K562 (cell line): ENCODE measurements around the gene PHF21A. TPM values are rescaled to one million over a fixed set of nuclear protein-coding genes. Genes with fewer than 3 reads are reported as not detected.

Source experiments
- ATAC-seq: fragments of 200-7000 bp; cut with Tn5 transposase; 3 replicates; pipeline ENCODE4 v1.9.1; 2020; ENCODE audit warnings: moderate library complexity
- BruUV-seq: library from RNA; stranded (reverse); fragments of 400-500 nt; replicated peaks from 2 replicates; lab custom pipeline; 2021; lab: Mats Ljungman, UMichigan
- CTCF ChIA-PET: fragments of 300-600 bp; formaldehyde crosslinking; extraction: SDS; loops from one replicate; lab custom pipeline; 2021; ENCODE audit warnings: low intra/inter-chr PET ratio; lab: Yijun Ruan, JAX
- POLR2A ChIA-PET: fragments of 300-600, 350-650 bp; sonication (Branson Sonifier 250); formaldehyde crosslinking; extraction: SDS; loops from one replicate; lab custom pipeline; 2021; ENCODE audit warnings: antibody characterized with exemption, inconsistent platforms; lab: Yijun Ruan, JAX
- DNase-seq, 4 experiments: peaks; one replicate each; pipeline versions ENCODE4 v3.0.0 to v3.0.0-alpha.2; 2011 to 2018; ENCODE audit warnings: low spot score in 3 of 4, mixed read lengths in 3 of 4; ENCODE audit errors: extremely low read depth in 1 of 4
- FAIRE-seq: peaks from 2 replicates; lab custom pipeline; 2011; peaks lifted over from hg19 to GRCh38; lab: Jason Lieb, UNC
- H2AFZ ChIP-seq: 2 replicates; pipeline ENCODE4 v1.6.0; 2011; ENCODE audit warnings: low read depth, low read length, control low read depth, inconsistent platforms
- H3K27ac ChIP-seq: fragments of 200-600 bp; 3 replicates; pipeline ENCODE4 v1.8.0; 2011; ENCODE audit warnings: low read depth, mild to moderate bottlenecking, control low read depth, inconsistent platforms, low read length, moderate library complexity, mixed read lengths; ENCODE audit errors: extremely low read depth
- H3K27me3 ChIP-seq, 2 experiments: fragments of 300-600 bp in 1 of 2; 2 replicates in 1 of 2; 3 replicates in 1 of 2; pipeline versions ENCODE4 v1.6.0 to v1.8.0; 2011; ENCODE audit warnings: inconsistent platforms in 2 of 2, low read length in 2 of 2, mild to moderate bottlenecking in 1 of 2, mixed read lengths in 1 of 2, moderate library complexity in 1 of 2; ENCODE audit not compliant: control insufficient read depth in 2 of 2, insufficient read depth in 2 of 2
- H3K36me3 ChIP-seq: fragments of 300-600 bp; 3 replicates; pipeline ENCODE4 v1.8.0; 2011; ENCODE audit warnings: mild to moderate bottlenecking, low read length, inconsistent platforms; ENCODE audit not compliant: control insufficient read depth, insufficient read depth
- H3K4me1 ChIP-seq, 2 experiments: fragments of 200-600 bp in 1 of 2; replicated peaks in 1 of 2; 2 replicates in 1 of 2; 3 replicates in 1 of 2; pipeline versions ENCODE4 v1.5.1 to v1.8.0; 2011; ENCODE audit warnings: inconsistent platforms in 2 of 2, low read length in 2 of 2, mild to moderate bottlenecking in 1 of 2, mixed read lengths in 1 of 2, moderate library complexity in 1 of 2; ENCODE audit not compliant: control insufficient read depth in 2 of 2, insufficient read depth in 2 of 2
- H3K4me2 ChIP-seq: 2 replicates; pipeline ENCODE4 v1.6.1; 2011; ENCODE audit warnings: low read length, control low read depth, inconsistent platforms, mixed read lengths; ENCODE audit not compliant: insufficient read depth
- H3K4me3 ChIP-seq: fragments of 200-600 bp; sonication (generic), shearing (Covaris generic); 2 replicates; pipeline ENCODE4 v1.5.1; 2016; ENCODE audit warnings: control low read depth, inconsistent platforms
- H3K79me2 ChIP-seq: fragments of 200-600 bp; 3 replicates; pipeline ENCODE4 v1.8.0; 2011; ENCODE audit warnings: low read length, inconsistent platforms; ENCODE audit not compliant: control insufficient read depth, insufficient read depth
- H3K9ac ChIP-seq, 2 experiments: 2 replicates each; pipeline versions ENCODE4 v1.6.0 to v1.6.1; 2011; ENCODE audit warnings: low read depth in 2 of 2, low read length in 2 of 2, control low read depth in 1 of 2, inconsistent platforms in 1 of 2, mild to moderate bottlenecking in 1 of 2, mixed read lengths in 1 of 2; ENCODE audit not compliant: insufficient read depth in 1 of 2
- H3K9me1 ChIP-seq: one replicate; pipeline ENCODE4 v1.6.0; 2011; ENCODE audit warnings: inconsistent platforms, mild to moderate bottlenecking, low read length, moderate library complexity; ENCODE audit not compliant: control insufficient read depth, insufficient read depth
- H3K9me3 ChIP-seq: replicated peaks from 2 replicates; pipeline ENCODE4 v1.5.1; 2011; ENCODE audit warnings: low read depth, low read length, inconsistent platforms; ENCODE audit not compliant: control insufficient read depth, insufficient read depth
- H4K20me1 ChIP-seq: replicated peaks from 2 replicates; pipeline ENCODE4 v1.6.1; 2011; ENCODE audit warnings: low read length, inconsistent platforms, mixed read lengths; ENCODE audit not compliant: control insufficient read depth, insufficient read depth
- BRF1 ChIP-seq: IDR thresholded peaks from 3 replicates; pipeline ENCODE4 v1.6.1; 2011; ENCODE audit warnings: borderline replicate concordance, mild to moderate bottlenecking; ENCODE audit not compliant: insufficient read length; ENCODE audit errors: extremely low read depth
- CBX8 ChIP-seq: fragments of 200-600 bp; sonication (generic); IDR thresholded peaks from 2 replicates; pipeline ENCODE4 v1.6.1; 2012; ENCODE audit warnings: borderline replicate concordance, mixed run types, low read depth, mild to moderate bottlenecking, moderate library complexity, mixed read lengths, low read length, control low read depth, inconsistent platforms; ENCODE audit not compliant: poor library complexity, severe bottlenecking; ENCODE audit errors: extremely low read depth
- CEBPB ChIP-seq: fragments of 450-650 bp; IDR thresholded peaks from 2 replicates; pipeline ENCODE4 v1.6.1; 2016; ENCODE audit warnings: missing genetic modification characterization, missing compliant biosample characterization
- EP300 ChIP-seq: IDR thresholded peaks from 2 replicates; pipeline ENCODE4 v1.6.1; 2012; ENCODE audit warnings: low read length, improper control_type of control experiment
- FOXJ3 ChIP-seq: sonication (generic); formaldehyde crosslinking; IDR thresholded peaks from 2 replicates; pipeline ENCODE4 v1.4.0; 2020; ENCODE audit warnings: mild to moderate bottlenecking, missing genetic modification reagents
- KLF10 ChIP-seq: fragments of 250-450 bp; sonication (Bioruptor Pico); IDR thresholded peaks from 2 replicates; pipeline ENCODE4 v1.6.1; 2021; ENCODE audit warnings: matching md5 sums
- MAFG ChIP-seq: fragments of 450-650 bp; conservative IDR thresholded peaks from 2 replicates; pipeline ENCODE4 v1.6.1; 2016; ENCODE audit warnings: missing genetic modification characterization, missing compliant biosample characterization
- NR2F6 ChIP-seq: fragments of 450-650 bp; formaldehyde crosslinking; IDR thresholded peaks from 2 replicates; pipeline ENCODE4 v1.4.0; 2020; ENCODE audit warnings: mild to moderate bottlenecking
- PHTF2 ChIP-seq: fragments of 250-450 bp; sonication (Bioruptor Pico); IDR thresholded peaks from 2 replicates; pipeline ENCODE4 v1.5.0; 2021; ENCODE audit warnings: mild to moderate bottlenecking
- SFPQ ChIP-seq: fragments of 200-400 bp; formaldehyde crosslinking; IDR thresholded peaks from 2 replicates; pipeline ENCODE4 v1.6.1; 2017; ENCODE audit warnings: mild to moderate bottlenecking, low read depth, low read length, moderate library complexity
- STAG1 ChIP-seq: sonication (generic); formaldehyde crosslinking; IDR thresholded peaks from 2 replicates; pipeline ENCODE4 v1.5.0; 2020; ENCODE audit warnings: missing genetic modification reagents, borderline replicate concordance
- WGBS: fragments of 100-300 bp; shearing (Covaris generic); methylation state at CpG from one replicate; pipeline ENCODE4 v1.1.6; 2016; ENCODE audit warnings: low coverage, mixed read lengths; ENCODE audit not compliant: insufficient coverage; ENCODE audit errors: missing lambda C conversion rate; 5-methylcytosine and 5-hydroxymethylcytosine counted together
- in situ Hi-C: fragments of 300-500 bp; cut with MboI; formaldehyde crosslinking; loops from 4 replicates; pipeline ENCODE4 v1.15.0; 2018; ENCODE audit warnings: inconsistent platforms, mixed read lengths
- intact Hi-C: fragments of 100-400 bp; cut with micrococcal nuclease; formaldehyde crosslinking; loops from 2 replicates; pipeline ENCODE4 v1.14.2; 2022
- polyA plus RNA-seq, 8 experiments: library from polyadenylated mRNA; depleted of rRNA in 4 of 8; stranded (reverse) in 5 of 8; unstranded in 3 of 8; fragments of >200 nt; fragmentation: Nextera tagmentation in 2 of 8; fragmentation: Illumina TruSeq in 1 of 8; extraction: Ambion mirVana in 2 of 8; extraction: Trizol in 1 of 8; gene quantifications; 2 replicates each; pipeline versions ENCODE4 v1.2.1 to v1.2.3, GENCODE V29; 2011 to 2014; ENCODE audit warnings: inconsistent platforms in 1 of 8, missing spikeins in 1 of 8
- total RNA-seq, 7 experiments: library from RNA; depleted of rRNA in 6 of 7; stranded (reverse); fragments of >200 nt in 6 of 7; fragmentation: Illumina TruSeq in 2 of 7; extraction: Trizol in 2 of 7; gene quantifications; 2 replicates each; pipeline versions ENCODE4 v1.2.1 to v1.2.3, GENCODE V29; 2011 to 2021; ENCODE audit warnings: low replicate concordance in 1 of 7

PHF21A gene
- total and polyA plus RNA-seq, 9 of the 15 experiments (the other 6 are each of a cell fraction or from before 2014, with no cell fraction given), result 1.5 to 32.4 (median 10.7) TPM

GRCh38 chr11:46073632-46074031, 47.6 kb downstream of the PHF21A start:
- CTCF ChIA-PET, result no interaction called here
- no peaks in the 10 kb centered on the region for H3K9me3 ChIP-seq
- TF ChIP-seq NR2F6, result no peak
- TF ChIP-seq KLF10 (CRISPR knock-in tag), result no peak
- no peak for TF ChIP-seq FOXJ3 (CRISPR knock-in tag)
- TF ChIP-seq PHTF2, result no peak
- no peak for TF ChIP-seq CBX8
- no peak for TF ChIP-seq EP300
- no peak for TF ChIP-seq STAG1 (CRISPR knock-in tag)
- no peak for TF ChIP-seq MAFG (tag)
- no peak for TF ChIP-seq BRF1
- TF ChIP-seq CEBPB, result no peak
- TF ChIP-seq SFPQ, result no peak
- TF ChIP-seq, all 486 proteins: peak for 0
- no peak overlapping the region for H3K27ac ChIP-seq
- BruUV-seq, result no TSS peak
- H2AFZ ChIP-seq, result no peak overlapping the region
- no peak overlapping the region for H3K9ac ChIP-seq
- H3K4me3 ChIP-seq, result no peak overlapping the region
- ATAC-seq, result no peak
- peaks cover 6 to 15% of the 10 kb centered on the region in 2 experiments; a peak in 4 of 5 replicates for H3K4me1 ChIP-seq
- FAIRE-seq, result no peak
- no peaks in the 10 kb centered on the region for H4K20me1 ChIP-seq
- intact Hi-C loops (no loop called here), in situ Hi-C loops (no loop called here)
- POLR2A ChIA-PET, result interaction anchor here (0.6 kb wide), 2 partner anchors 22 to 291 kb away, joined by 3 read pairs; no protein-coding TSS in a partner anchor
- 88% methylated on average over 1 of the region's 1 CpG for WGBS
- no peaks in the 10 kb centered on the region for H3K27me3 ChIP-seq
- DNase-seq, result no peak
- no peaks in the 10 kb centered on the region for H3K79me2 ChIP-seq
- H3K4me2 ChIP-seq, result no peak overlapping the region
- H3K36me3 ChIP-seq, result 0 out of 3 replicates have a peak, but pooled peaks cover 5% of the 10 kb centered on the region
- no peaks in the 10 kb centered on the region for H3K9me1 ChIP-seq
